GM12878 (cell line): ENCODE data around the gene PLAC1. TPM values are rescaled to one million over a fixed set of nuclear protein-coding genes. Genes with fewer than 3 reads are reported as not detected.

ENCODE experiments used
- ATAC-seq: fragments of 200-7000 bp; cut with Tn5 transposase; 3 replicates; pipeline ENCODE4 v1.9.1; 2020; ENCODE audit warnings: mild to moderate bottlenecking, moderate library complexity
- BruUV-seq: library from RNA; stranded (reverse); fragments of 400-500 nt; replicated peaks from 2 replicates; lab custom pipeline; 2021; lab: Mats Ljungman, UMichigan
- CTCF ChIA-PET: fragments of 300-600 bp; sonication (Branson Sonifier 250); formaldehyde crosslinking; extraction: SDS; loops from one replicate; lab custom pipeline; 2021; ENCODE audit warnings: inconsistent platforms; lab: Yijun Ruan, JAX
- POLR2A ChIA-PET: fragments of 350-600 bp; formaldehyde crosslinking; extraction: SDS; loops from one replicate; lab custom pipeline; 2021; ENCODE audit warnings: inconsistent platforms; lab: Charles Lee
- RAD21 ChIA-PET: fragments of 300-600 bp; sonication (Branson Sonifier 250); formaldehyde crosslinking; loops from one replicate; lab custom pipeline; 2023; ENCODE audit warnings: antibody characterized with exemption; ENCODE audit not compliant: unreplicated experiment; lab: Charles Lee
- SMC1A ChIA-PET: fragments of 300-600 bp; sonication (Branson Sonifier 250); formaldehyde crosslinking; loops from one replicate; lab custom pipeline; 2023; ENCODE audit not compliant: unreplicated experiment, uncharacterized antibody; lab: Charles Lee
- DNase-seq: peaks from one replicate; pipeline ENCODE4 v3.0.0-alpha.2; 2011; ENCODE audit warnings: low read depth, low spot score
- FAIRE-seq: peaks from 3 replicates; lab custom pipeline; 2011; peaks lifted over from hg19 to GRCh38; lab: Jason Lieb, UNC
- H2AFZ ChIP-seq: 2 replicates; pipeline ENCODE4 v1.6.0; 2011; ENCODE audit warnings: low read depth, low read length, control low read depth; ENCODE audit not compliant: control insufficient read depth
- H3K27ac ChIP-seq: 2 replicates; pipeline ENCODE4 v1.5.1; 2011; ENCODE audit warnings: control low read depth; ENCODE audit not compliant: control insufficient read depth, insufficient read depth
- H3K27me3 ChIP-seq, 2 experiments: replicated peaks in 1 of 2; 2 replicates each; pipeline versions ENCODE4 v1.6.0 to v1.6.1; 2011; ENCODE audit warnings: low read length in 1 of 2; ENCODE audit not compliant: control insufficient read depth in 2 of 2, insufficient read depth in 2 of 2
- H3K36me3 ChIP-seq, 2 experiments: 2 replicates each; pipeline ENCODE4 v1.5.1; 2011; ENCODE audit warnings: low read length in 1 of 2; ENCODE audit not compliant: control insufficient read depth in 2 of 2, insufficient read depth in 2 of 2
- H3K4me1 ChIP-seq: 2 replicates; pipeline ENCODE4 v1.6.1; 2011; ENCODE audit warnings: mild to moderate bottlenecking, low read length, moderate library complexity, mixed read lengths; ENCODE audit not compliant: control insufficient read depth, insufficient read depth
- H3K4me2 ChIP-seq: 2 replicates; pipeline ENCODE4 v1.6.0; 2011; ENCODE audit warnings: control low read depth; ENCODE audit not compliant: control insufficient read depth, insufficient read depth
- H3K4me3 ChIP-seq: fragments of 200-600 bp; sonication (generic); 2 replicates; pipeline ENCODE4 v1.5.1; 2016
- H3K79me2 ChIP-seq: 2 replicates; pipeline ENCODE4 v1.6.0; 2011; ENCODE audit warnings: low read length; ENCODE audit not compliant: control insufficient read depth, insufficient read depth
- H3K9ac ChIP-seq: 2 replicates; pipeline ENCODE4 v1.8.0; 2011; ENCODE audit warnings: low read length, control low read depth, mixed read lengths; ENCODE audit not compliant: control insufficient read depth, insufficient read depth
- H3K9me3 ChIP-seq: replicated peaks from 3 replicates; pipeline ENCODE4 v1.5.1; 2011; ENCODE audit warnings: mild to moderate bottlenecking, low read length; ENCODE audit not compliant: control insufficient read depth, insufficient read depth
- H4K20me1 ChIP-seq: 2 replicates; pipeline ENCODE4 v1.6.0; 2011; ENCODE audit not compliant: control insufficient read depth, insufficient read depth
- BMI1 ChIP-seq: fragments of 450-650 bp; IDR thresholded peaks from 2 replicates; pipeline ENCODE4 v1.6.1; 2016; ENCODE audit warnings: mild to moderate bottlenecking, moderate library complexity, borderline replicate concordance
- CHD4 ChIP-seq: fragments of 200-600 bp; sonication (generic); IDR thresholded peaks from 2 replicates; pipeline ENCODE4 v1.6.1; 2016; ENCODE audit warnings: mild to moderate bottlenecking
- FOS ChIP-seq: IDR thresholded peaks from 3 replicates; pipeline ENCODE4 v1.6.1; 2011; ENCODE audit warnings: borderline replicate concordance; ENCODE audit not compliant: insufficient read length; ENCODE audit errors: extremely low read depth
- GATAD2B ChIP-seq: fragments of 450-650 bp; conservative IDR thresholded peaks from 2 replicates; pipeline ENCODE4 v1.6.1; 2017; ENCODE audit warnings: low read depth, mild to moderate bottlenecking, moderate library complexity
- KLF5 ChIP-seq: fragments of 450-650 bp; IDR thresholded peaks from 2 replicates; pipeline ENCODE4 v1.6.1; 2014; ENCODE audit warnings: mild to moderate bottlenecking; ENCODE audit not compliant: partially characterized antibody
- NBN ChIP-seq: fragments of 450-650 bp; IDR thresholded peaks from 2 replicates; pipeline ENCODE4 v1.6.1; 2016
- POLR2AphosphoS2 ChIP-seq: IDR thresholded peaks from 2 replicates; pipeline ENCODE4 v1.6.1; 2011; ENCODE audit warnings: low read depth, mild to moderate bottlenecking, low read length, improper control_type of control experiment, moderate library complexity
- SIN3A ChIP-seq: IDR thresholded peaks from 2 replicates; pipeline ENCODE4 v1.6.1; 2012; ENCODE audit warnings: low read depth, low read length, improper control_type of control experiment
- SIX5 ChIP-seq: IDR thresholded peaks from 2 replicates; pipeline ENCODE4 v1.6.1; 2011; ENCODE audit warnings: mild to moderate bottlenecking, low read depth, low read length, moderate library complexity; ENCODE audit not compliant: severe bottlenecking
- SMAD1 ChIP-seq: fragments of 450-650 bp; IDR thresholded peaks from 2 replicates; pipeline ENCODE4 v1.6.1; 2018; ENCODE audit warnings: mild to moderate bottlenecking, low read depth; ENCODE audit not compliant: partially characterized antibody
- SMAD5 ChIP-seq: IDR thresholded peaks from 2 replicates; pipeline ENCODE4 v1.6.1; 2016; ENCODE audit warnings: antibody characterized with exemption, low read depth
- TBL1XR1 ChIP-seq: IDR thresholded peaks from 2 replicates; pipeline ENCODE4 v1.6.1; 2012; ENCODE audit warnings: low read depth, low read length, improper control_type of control experiment
- WGBS: methylation state at CpG from one replicate; pipeline ENCODE4 v1.1.6; 2016; ENCODE audit warnings: low lambda C conversion rate; ENCODE audit not compliant: insufficient replicate concordance, insufficient coverage; ENCODE audit errors: missing lambda C conversion rate; 5-methylcytosine and 5-hydroxymethylcytosine counted together
- in situ Hi-C: fragments of 300-500 bp; cut with MboI; formaldehyde crosslinking; loops from 9 replicates; pipeline ENCODE4 v1.14.3; 2018; ENCODE audit warnings: mixed read lengths
- intact Hi-C: fragments of 100-400 bp; cut with micrococcal nuclease; formaldehyde crosslinking; loops from one replicate; pipeline ENCODE4 v1.14.2; 2022; ENCODE audit not compliant: unreplicated experiment
- polyA plus RNA-seq, 11 experiments: library from polyadenylated mRNA; depleted of rRNA in 4 of 11; unstranded in 6 of 11; stranded (reverse) in 5 of 11; fragments of >200 nt; fragmentation: Nextera tagmentation in 4 of 11; fragmentation: Illumina TruSeq in 1 of 11; extraction: Ambion mirVana in 4 of 11; extraction: Trizol in 1 of 11; gene quantifications; 1 replicate in 1 of 11; 2 replicates in 10 of 11; pipeline versions ENCODE4 v1.2.1 to v1.2.3, GENCODE V29; 2011 to 2016; ENCODE audit warnings: inconsistent platforms in 2 of 11, missing spikeins in 2 of 11, low read depth in 1 of 11
- total RNA-seq, 4 experiments: library from RNA; depleted of rRNA in 3 of 4; stranded (reverse); fragments of >200 nt in 3 of 4; fragmentation: Illumina TruSeq in 1 of 4; extraction: Trizol in 1 of 4; gene quantifications; 2 replicates each; pipeline versions ENCODE4 v1.2.1 to v1.2.3, GENCODE V29; 2013 to 2021
- TF ChIP-seq, protein P1 (sequence below): fragments of 150-350 bp; IDR thresholded peaks from 2 replicates; pipeline ENCODE4 v1.6.1; 2016; ENCODE audit warnings: low read depth, low read length
- TF ChIP-seq, protein P2 (sequence below): IDR thresholded peaks from 2 replicates; pipeline ENCODE4 v1.6.1; 2012; ENCODE audit warnings: low read depth, low read length, improper control_type of control experiment
- TF ChIP-seq, protein P3 (sequence below): IDR thresholded peaks from 2 replicates; pipeline ENCODE4 v1.6.1; 2012; ENCODE audit warnings: low read length, inconsistent platforms
- TF ChIP-seq, protein P4 (sequence below): fragments of 450-650 bp; IDR thresholded peaks from 2 replicates; pipeline ENCODE4 v1.6.1; 2014; ENCODE audit warnings: mild to moderate bottlenecking
- TF ChIP-seq, protein P5 (sequence below): fragments of 450-650 bp; IDR thresholded peaks from 2 replicates; pipeline ENCODE4 v1.6.1; 2017; ENCODE audit warnings: mild to moderate bottlenecking, low read depth, inconsistent platforms; ENCODE audit not compliant: poor library complexity, severe bottlenecking

Gene PLAC1
- total and polyA plus RNA-seq, 10 of the 15 experiments (the other 5 are each of a cell fraction or from before 2014, with no cell fraction given): 0.05 to 0.42 (median 0.17) TPM; not detected in 5

DNA sequence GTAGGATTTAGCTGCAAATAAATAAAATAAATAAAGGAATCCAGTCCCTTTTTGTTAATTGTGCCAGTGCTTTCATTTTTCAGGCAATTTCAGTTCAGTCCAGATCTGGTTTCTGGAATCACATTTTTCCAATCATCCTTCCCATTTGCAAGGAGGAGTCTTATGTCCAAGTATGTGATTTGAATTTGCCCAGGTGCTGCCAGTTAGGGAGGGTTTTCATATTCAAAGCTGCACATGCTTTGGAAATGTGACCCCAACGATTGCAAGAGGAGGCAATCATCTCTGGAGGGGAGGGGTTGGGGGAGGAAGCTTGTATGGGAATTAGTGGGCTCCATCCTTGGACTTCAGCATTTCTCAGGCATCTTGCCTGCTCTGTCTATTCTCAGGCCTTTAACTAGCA is 4.4 kb downstream of the PLAC1 start:
- ChIA-PET SMC1A (interaction anchor here (0.6 kb wide), 1 partner anchor 107 kb away, joined by 3 read pairs; no protein-coding TSS in a partner anchor), CTCF (no interaction called here), POLR2A (no interaction called here), RAD21 (no interaction called here)
- H3K9ac ChIP-seq: no peak overlapping the region
- no peak overlapping the region for H3K27ac ChIP-seq
- DNase-seq: no peak
- 50% methylated on average over 1 of the region's 1 CpG for WGBS
- no peaks in the 10 kb centered on the region for H3K9me3 ChIP-seq
- no peak overlapping the region for H2AFZ ChIP-seq
- H3K4me1 ChIP-seq: no peaks in the 10 kb centered on the region
- no peaks in the 10 kb centered on the region for H4K20me1 ChIP-seq
- no TSS peak for BruUV-seq
- no peaks in the 10 kb centered on the region for H3K79me2 ChIP-seq
- intact Hi-C loops (no loop called here), in situ Hi-C loops (no loop called here)
- FAIRE-seq: no peak
- H3K4me2 ChIP-seq: no peak overlapping the region
- H3K36me3 ChIP-seq: no peaks in the 10 kb centered on the region
- H3K4me3 ChIP-seq: no peak overlapping the region
- no peak for ATAC-seq
- H3K27me3 ChIP-seq: no peaks in the 10 kb centered on the region
- TF ChIP-seq FOS: no peak
- TF ChIP-seq, protein P1, sequence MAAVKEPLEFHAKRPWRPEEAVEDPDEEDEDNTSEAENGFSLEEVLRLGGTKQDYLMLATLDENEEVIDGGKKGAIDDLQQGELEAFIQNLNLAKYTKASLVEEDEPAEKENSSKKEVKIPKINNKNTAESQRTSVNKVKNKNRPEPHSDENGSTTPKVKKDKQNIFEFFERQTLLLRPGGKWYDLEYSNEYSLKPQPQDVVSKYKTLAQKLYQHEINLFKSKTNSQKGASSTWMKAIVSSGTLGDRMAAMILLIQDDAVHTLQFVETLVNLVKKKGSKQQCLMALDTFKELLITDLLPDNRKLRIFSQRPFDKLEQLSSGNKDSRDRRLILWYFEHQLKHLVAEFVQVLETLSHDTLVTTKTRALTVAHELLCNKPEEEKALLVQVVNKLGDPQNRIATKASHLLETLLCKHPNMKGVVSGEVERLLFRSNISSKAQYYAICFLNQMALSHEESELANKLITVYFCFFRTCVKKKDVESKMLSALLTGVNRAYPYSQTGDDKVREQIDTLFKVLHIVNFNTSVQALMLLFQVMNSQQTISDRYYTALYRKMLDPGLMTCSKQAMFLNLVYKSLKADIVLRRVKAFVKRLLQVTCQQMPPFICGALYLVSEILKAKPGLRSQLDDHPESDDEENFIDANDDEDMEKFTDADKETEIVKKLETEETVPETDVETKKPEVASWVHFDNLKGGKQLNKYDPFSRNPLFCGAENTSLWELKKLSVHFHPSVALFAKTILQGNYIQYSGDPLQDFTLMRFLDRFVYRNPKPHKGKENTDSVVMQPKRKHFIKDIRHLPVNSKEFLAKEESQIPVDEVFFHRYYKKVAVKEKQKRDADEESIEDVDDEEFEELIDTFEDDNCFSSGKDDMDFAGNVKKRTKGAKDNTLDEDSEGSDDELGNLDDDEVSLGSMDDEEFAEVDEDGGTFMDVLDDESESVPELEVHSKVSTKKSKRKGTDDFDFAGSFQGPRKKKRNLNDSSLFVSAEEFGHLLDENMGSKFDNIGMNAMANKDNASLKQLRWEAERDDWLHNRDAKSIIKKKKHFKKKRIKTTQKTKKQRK: no peak
- TF ChIP-seq, protein P2, sequence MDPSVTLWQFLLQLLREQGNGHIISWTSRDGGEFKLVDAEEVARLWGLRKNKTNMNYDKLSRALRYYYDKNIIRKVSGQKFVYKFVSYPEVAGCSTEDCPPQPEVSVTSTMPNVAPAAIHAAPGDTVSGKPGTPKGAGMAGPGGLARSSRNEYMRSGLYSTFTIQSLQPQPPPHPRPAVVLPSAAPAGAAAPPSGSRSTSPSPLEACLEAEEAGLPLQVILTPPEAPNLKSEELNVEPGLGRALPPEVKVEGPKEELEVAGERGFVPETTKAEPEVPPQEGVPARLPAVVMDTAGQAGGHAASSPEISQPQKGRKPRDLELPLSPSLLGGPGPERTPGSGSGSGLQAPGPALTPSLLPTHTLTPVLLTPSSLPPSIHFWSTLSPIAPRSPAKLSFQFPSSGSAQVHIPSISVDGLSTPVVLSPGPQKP: no peak
- TF ChIP-seq SIX5: no peak
- TF ChIP-seq NBN: no peak
- no peak for TF ChIP-seq SIN3A
- TF ChIP-seq GATAD2B: no peak
- TF ChIP-seq, protein P3, sequence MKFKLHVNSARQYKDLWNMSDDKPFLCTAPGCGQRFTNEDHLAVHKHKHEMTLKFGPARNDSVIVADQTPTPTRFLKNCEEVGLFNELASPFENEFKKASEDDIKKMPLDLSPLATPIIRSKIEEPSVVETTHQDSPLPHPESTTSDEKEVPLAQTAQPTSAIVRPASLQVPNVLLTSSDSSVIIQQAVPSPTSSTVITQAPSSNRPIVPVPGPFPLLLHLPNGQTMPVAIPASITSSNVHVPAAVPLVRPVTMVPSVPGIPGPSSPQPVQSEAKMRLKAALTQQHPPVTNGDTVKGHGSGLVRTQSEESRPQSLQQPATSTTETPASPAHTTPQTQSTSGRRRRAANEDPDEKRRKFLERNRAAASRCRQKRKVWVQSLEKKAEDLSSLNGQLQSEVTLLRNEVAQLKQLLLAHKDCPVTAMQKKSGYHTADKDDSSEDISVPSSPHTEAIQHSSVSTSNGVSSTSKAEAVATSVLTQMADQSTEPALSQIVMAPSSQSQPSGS: no peak
- TF ChIP-seq SMAD5: no peak
- TF ChIP-seq POLR2AphosphoS2: no peak
- TF ChIP-seq, protein P4, sequence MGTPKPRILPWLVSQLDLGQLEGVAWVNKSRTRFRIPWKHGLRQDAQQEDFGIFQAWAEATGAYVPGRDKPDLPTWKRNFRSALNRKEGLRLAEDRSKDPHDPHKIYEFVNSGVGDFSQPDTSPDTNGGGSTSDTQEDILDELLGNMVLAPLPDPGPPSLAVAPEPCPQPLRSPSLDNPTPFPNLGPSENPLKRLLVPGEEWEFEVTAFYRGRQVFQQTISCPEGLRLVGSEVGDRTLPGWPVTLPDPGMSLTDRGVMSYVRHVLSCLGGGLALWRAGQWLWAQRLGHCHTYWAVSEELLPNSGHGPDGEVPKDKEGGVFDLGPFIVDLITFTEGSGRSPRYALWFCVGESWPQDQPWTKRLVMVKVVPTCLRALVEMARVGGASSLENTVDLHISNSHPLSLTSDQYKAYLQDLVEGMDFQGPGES: no peak
- TF ChIP-seq CHD4: no peak
- no peak for TF ChIP-seq KLF5
- TF ChIP-seq, protein P5, sequence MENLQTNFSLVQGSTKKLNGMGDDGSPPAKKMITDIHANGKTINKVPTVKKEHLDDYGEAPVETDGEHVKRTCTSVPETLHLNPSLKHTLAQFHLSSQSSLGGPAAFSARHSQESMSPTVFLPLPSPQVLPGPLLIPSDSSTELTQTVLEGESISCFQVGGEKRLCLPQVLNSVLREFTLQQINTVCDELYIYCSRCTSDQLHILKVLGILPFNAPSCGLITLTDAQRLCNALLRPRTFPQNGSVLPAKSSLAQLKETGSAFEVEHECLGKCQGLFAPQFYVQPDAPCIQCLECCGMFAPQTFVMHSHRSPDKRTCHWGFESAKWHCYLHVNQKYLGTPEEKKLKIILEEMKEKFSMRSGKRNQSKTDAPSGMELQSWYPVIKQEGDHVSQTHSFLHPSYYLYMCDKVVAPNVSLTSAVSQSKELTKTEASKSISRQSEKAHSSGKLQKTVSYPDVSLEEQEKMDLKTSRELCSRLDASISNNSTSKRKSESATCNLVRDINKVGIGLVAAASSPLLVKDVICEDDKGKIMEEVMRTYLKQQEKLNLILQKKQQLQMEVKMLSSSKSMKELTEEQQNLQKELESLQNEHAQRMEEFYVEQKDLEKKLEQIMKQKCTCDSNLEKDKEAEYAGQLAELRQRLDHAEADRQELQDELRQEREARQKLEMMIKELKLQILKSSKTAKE: no peak
- TF ChIP-seq TBL1XR1: no peak
- no peak for TF ChIP-seq SMAD1
- no peak for TF ChIP-seq BMI1
